Calu3 (cell line): ENCODE data around the gene DGKI. TPM values are rescaled to one million over a fixed set of nuclear protein-coding genes. Genes with fewer than 3 reads are reported as not detected.

Source experiments
- BruUV-seq: library from RNA; stranded (reverse); fragments of 400-500 nt; replicated peaks from 2 replicates; lab custom pipeline; 2021; lab: Mats Ljungman, UMichigan
- CTCF ChIA-PET: fragments of 300-600 bp; sonication (Branson Sonifier 250); formaldehyde crosslinking; loops from one replicate; lab custom pipeline; 2022; ENCODE audit warnings: antibody characterized with exemption; lab: Charles Lee
- DNase-seq: peaks from one replicate; pipeline ENCODE4 v3.0.0; 2022
- H3K27ac Mint-ChIP-seq: one replicate; pipeline ENCODE4 v1.8.0; 2022; ENCODE audit warnings: mixed read lengths; ENCODE audit not compliant: unreplicated experiment
- H3K27me3 Mint-ChIP-seq: one replicate; pipeline ENCODE4 v1.8.0; 2022; ENCODE audit warnings: mixed read lengths; ENCODE audit not compliant: unreplicated experiment
- H3K36me3 Mint-ChIP-seq: one replicate; pipeline ENCODE4 v1.8.0; 2022; ENCODE audit warnings: mild to moderate bottlenecking, moderate library complexity, mixed read lengths; ENCODE audit not compliant: insufficient read depth, unreplicated experiment
- H3K4me1 Mint-ChIP-seq: one replicate; pipeline ENCODE4 v1.8.0; 2022; ENCODE audit warnings: mild to moderate bottlenecking, low read depth, mixed read lengths; ENCODE audit not compliant: unreplicated experiment
- H3K4me3 Mint-ChIP-seq: one replicate; pipeline ENCODE4 v1.8.0; 2022; ENCODE audit warnings: mild to moderate bottlenecking, low read depth, moderate library complexity, mixed read lengths; ENCODE audit not compliant: unreplicated experiment
- H3K9me3 Mint-ChIP-seq: one replicate; pipeline ENCODE4 v1.8.0; 2022; ENCODE audit warnings: low read depth, mixed read lengths; ENCODE audit not compliant: unreplicated experiment
- CTCF ChIP-seq: fragments of 200-600 bp; IDR thresholded peaks from one replicate; pipeline ENCODE4 v1.8.0; 2022; ENCODE audit warnings: antibody characterized with exemption; ENCODE audit not compliant: unreplicated experiment
- intact Hi-C: fragments of 100-400 bp; cut with micrococcal nuclease; formaldehyde crosslinking; loops from one replicate; pipeline ENCODE4 v1.10.0; 2022; ENCODE audit not compliant: unreplicated experiment
- total RNA-seq: library from RNA; stranded (reverse); gene quantifications from 2 replicates; pipeline ENCODE4 v1.2.3, GENCODE V29; 2022

Gene DGKI
- total RNA-seq, 1 experiment from 2014 or later = not detected

GRCh38 chr7:137881607-137882260 is 35.0 kb upstream of the DGKI start:
- CTCF ChIA-PET = interaction anchor here (1.8 kb wide), 1 partner anchor 12 kb away, joined by 4 read pairs; no protein-coding TSS in a partner anchor
- BruUV-seq = no TSS peak
- Mint-ChIP-seq H3K4me1 (peaks cover 10% of the 10 kb centered on the region), H3K27me3 (no peaks in the 10 kb centered on the region), H3K36me3 (peaks cover 10% of the 10 kb centered on the region), H3K27ac (no peak overlapping the region), H3K9me3 (no peaks in the 10 kb centered on the region), H3K4me3 (no peak overlapping the region)
- no peak for DNase-seq
- TF ChIP-seq CTCF = no peak
- intact Hi-C loops = no loop called here

- Mint-ChIP-seq H3K4me3 (no peak overlapping the region), H3K27me3 (no peaks in the 10 kb centered on the region), H3K36me3 (peaks cover 10% of the 10 kb centered on the region), H3K9me3 (no peaks in the 10 kb centered on the region), H3K27ac (no peak overlapping the region), H3K4me1 (peaks cover 10% of the 10 kb centered on the region)
- BruUV-seq = no TSS peak
- DNase-seq = no peak
- CTCF ChIA-PET = no interaction called here
- intact Hi-C loops = no loop called here
- no peak for TF ChIP-seq CTCF
Measured at GRCh38 chr7:137880432-137880831, 33.7 kb upstream of the DGKI start.

- DNase-seq = no peak
- H3K27ac Mint-ChIP-seq = no peak overlapping the region
- no peak overlapping the region for H3K4me3 Mint-ChIP-seq
- CTCF ChIA-PET = interaction anchor here (0.6 kb wide), 1 partner anchor 274 kb away, joined by 3 read pairs; no protein-coding TSS in a partner anchor
- H3K27me3 Mint-ChIP-seq = no peaks in the 10 kb centered on the region
- TF ChIP-seq CTCF = no peak
- H3K4me1 Mint-ChIP-seq = peaks cover 10% of the 10 kb centered on the region
- no peaks in the 10 kb centered on the region for H3K9me3 Mint-ChIP-seq
- intact Hi-C loops = no loop called here
- no TSS peak for BruUV-seq
- peaks cover 10% of the 10 kb centered on the region for H3K36me3 Mint-ChIP-seq
Measured at GRCh38 chr7:137879357-137880158, 32.8 kb upstream of the DGKI start.

GRCh38 chr7:137878333-137878961 is 31.7 kb upstream of the DGKI start:
- no peak overlapping the region for H3K4me3 Mint-ChIP-seq
- H3K27ac Mint-ChIP-seq = no peak overlapping the region
- CTCF ChIA-PET = interaction anchor here (0.6 kb wide), 1 partner anchor 275 kb away, joined by 3 read pairs; no protein-coding TSS in a partner anchor
- intact Hi-C loops = no loop called here
- H3K4me1 Mint-ChIP-seq = peaks cover 10% of the 10 kb centered on the region
- TSS peak; percentile 16 for BruUV-seq
- TF ChIP-seq CTCF = no peak
- no peak for DNase-seq
- peaks cover 10% of the 10 kb centered on the region for H3K36me3 Mint-ChIP-seq
- no peaks in the 10 kb centered on the region for H3K9me3 Mint-ChIP-seq
- no peaks in the 10 kb centered on the region for H3K27me3 Mint-ChIP-seq
